GM19043 (cell line): ENCODE data around the gene ZFAND4.
A peak's percentile ranks its signal among the peaks of the same experiment; 100 is the strongest.
"Not testable (repeated sequence)": the region's sequence is repeated elsewhere in the genome, so short reads cannot be mapped to it uniquely, and the experiment has no call there.

Experiments
- ATAC-seq: cut with Tn5 transposase; IDR thresholded peaks from one replicate; pipeline ENCODE4 v1.9.1; 2021; ENCODE audit warnings: low read depth; ENCODE audit not compliant: unreplicated experiment

ZFAND4 gene

DNA sequence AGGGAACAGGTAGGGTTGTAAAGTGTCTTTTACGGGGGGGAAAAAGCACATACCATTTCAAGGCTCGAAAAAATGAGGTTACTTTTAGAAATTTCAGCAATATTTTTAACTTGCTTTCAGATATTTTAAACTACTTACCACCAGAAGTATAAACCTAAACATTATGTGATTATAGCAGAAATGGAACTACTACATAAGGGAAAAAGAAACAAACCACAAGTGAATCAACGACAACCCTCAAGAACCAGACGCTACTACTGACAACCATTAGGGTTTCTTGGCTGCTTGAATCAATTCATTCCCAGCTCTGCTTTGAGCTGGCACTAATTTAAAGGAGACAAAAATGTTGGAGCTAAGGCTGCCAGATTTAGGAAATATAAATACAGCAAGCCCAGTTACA is 80.1 kb downstream of the ZFAND4 start:
- no peak for ATAC-seq

GRCh38 chr10:45591280-45591679 is 81.3 kb downstream of the ZFAND4 start:
- ATAC-seq, result no peak

GRCh38 chr10:45589868-45590267 is 82.7 kb downstream of the ZFAND4 start:
- no peak for ATAC-seq

DNA sequence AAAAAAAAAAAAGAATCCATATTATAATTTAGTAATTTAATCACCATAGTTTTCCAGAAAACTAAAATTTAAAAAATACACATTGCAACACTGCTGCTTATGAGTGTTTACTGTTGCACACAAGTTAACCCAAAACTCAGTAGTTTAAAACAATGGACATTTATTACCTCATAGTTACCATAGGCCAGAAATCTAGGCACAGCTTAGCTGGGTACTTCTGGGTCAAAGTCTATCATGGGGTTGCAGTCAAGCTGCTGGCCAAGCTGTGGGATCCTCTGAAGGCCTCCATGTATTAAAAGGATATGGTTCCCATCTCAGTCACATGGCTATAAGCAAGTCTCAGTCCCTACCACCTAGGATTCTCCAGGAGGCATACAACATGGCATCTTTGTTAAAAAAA is 83.6 kb downstream of the ZFAND4 start:
- no peak for ATAC-seq

DNA sequence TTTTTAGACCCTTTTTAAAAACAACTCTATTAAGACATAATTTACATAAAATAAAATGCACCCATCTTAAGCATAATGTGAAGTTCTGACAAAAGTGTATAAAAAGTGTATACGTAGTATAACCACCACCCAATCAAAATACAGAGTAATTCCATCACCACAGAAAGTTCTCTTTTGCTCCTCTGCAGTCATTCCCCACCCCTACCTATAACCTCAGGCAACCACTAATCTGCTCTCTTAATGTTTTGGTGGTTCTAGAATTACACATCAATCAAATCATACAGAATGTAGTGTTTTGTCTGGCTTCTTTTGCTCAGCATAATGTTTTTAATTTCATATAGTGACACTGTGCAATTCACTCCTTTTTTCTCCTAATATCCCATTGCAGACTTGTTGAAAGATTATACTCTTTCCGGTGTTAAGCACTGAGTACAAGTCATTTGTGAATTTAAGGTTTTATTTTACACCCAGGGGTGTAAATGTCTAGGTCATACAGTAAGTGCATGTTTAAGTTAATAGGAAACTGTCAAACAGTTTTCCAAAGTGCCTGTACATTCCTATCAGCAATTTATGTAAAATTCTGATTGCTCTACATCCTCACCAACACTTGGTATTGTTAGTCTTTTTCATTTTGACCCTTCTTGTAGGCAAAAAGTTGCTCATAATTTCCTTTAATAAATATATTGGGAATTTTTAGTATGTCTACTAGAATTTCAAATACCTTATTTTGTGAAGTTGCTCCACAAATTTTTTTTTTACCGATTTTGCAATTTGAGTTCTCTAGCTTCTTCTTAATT is 86.3 kb downstream of the ZFAND4 start:
- ATAC-seq, result no peak

GRCh38 chr10:45585131-45585530 is 87.4 kb downstream of the ZFAND4 start:
- ATAC-seq, result no peak

- ATAC-seq, result no peak
These were observed 90.2 kb downstream of the ZFAND4 start for GRCh38 chr10:45582386-45582781.

DNA sequence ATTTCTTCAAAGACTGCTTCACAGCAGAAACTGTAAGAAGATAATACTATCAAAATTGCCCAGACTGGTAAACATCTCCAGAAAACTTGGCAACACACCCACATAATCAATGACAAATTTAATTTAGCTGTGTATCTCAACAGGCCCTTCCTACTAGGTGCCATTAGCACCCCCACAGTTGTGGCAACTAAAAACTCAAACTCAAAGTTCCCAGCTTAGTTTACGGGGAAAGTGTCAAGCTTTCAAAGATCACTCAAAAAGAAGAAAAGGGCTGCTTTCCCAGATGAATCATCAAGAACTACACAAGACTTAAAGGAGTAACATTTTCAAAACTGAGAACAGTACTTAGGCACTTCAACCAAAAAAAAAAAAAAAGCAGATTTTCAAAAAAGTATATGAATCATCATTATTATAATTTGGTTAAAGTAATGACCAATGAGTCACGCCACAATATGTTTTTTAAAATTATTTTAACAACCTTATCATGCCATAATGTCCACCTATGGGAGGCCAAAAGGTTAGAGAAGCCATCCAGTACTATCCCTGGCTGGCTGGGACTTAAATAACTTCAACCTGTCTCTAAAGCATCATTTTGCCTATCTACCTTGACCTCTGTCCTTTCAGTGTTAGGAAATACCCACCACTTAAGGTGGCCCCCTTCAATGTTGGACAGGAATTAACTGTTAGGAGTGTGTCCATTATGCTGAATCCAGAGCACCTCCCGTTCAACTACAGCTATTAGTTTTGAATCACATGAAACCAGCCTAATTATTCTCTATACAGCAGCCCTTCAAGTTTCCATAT is 90.8 kb downstream of the ZFAND4 start:
- no peak for ATAC-seq

DNA sequence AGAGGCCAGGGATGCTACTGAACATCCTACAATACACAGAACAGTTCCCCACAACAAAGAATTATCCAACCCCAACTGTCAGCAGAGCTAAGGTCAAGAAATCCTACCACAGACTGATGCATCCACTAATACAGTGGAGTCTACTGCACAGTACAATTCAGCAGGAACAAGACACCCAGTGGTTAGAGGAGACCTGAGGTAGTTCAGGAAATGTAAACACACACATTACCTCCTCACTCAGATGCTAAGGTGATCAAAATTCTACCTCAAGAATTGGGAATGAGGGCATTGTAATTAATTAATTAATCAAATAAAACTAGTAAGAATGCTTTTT is 91.4 kb downstream of the ZFAND4 start:
- peak; percentile 33 for ATAC-seq

GRCh38 chr10:45580371-45581215 is 92.0 kb downstream of the ZFAND4 start:
- peak; percentile 44 for ATAC-seq

- ATAC-seq, result no peak
These were observed 94.1 kb downstream of the ZFAND4 start for GRCh38 chr10:45578384-45578971.

- no peak for ATAC-seq
These were observed 96.5 kb downstream of the ZFAND4 start for GRCh38 chr10:45575966-45576597.

GRCh38 chr10:45575032-45575761 is 97.4 kb downstream of the ZFAND4 start:
- not testable (repeated sequence) for ATAC-seq

GRCh38 chr10:45569471-45569870 is 103.1 kb downstream of the ZFAND4 start:
- ATAC-seq, result no peak

DNA sequence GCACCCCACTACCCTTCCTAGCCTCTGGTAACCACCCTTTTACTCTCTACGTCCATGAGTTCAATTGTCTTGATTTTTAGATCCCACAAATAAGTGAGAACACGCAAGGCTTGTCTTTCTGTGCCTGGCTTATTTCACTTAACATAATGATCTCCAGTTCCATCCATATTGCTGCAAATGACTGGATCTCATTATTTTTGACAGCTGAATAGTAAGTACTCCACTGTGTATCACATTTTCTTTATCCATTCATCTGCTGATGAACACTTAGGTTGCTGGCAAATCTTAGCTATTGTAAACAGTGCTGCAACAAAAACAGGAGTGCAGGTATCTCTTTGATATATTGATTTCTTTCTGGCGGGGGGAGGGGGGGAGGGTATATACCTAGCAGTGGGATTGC is 106.2 kb downstream of the ZFAND4 start:
- no peak for ATAC-seq
